ENCODE results near the gene PXMP2.

PXMP2 gene

DNA sequence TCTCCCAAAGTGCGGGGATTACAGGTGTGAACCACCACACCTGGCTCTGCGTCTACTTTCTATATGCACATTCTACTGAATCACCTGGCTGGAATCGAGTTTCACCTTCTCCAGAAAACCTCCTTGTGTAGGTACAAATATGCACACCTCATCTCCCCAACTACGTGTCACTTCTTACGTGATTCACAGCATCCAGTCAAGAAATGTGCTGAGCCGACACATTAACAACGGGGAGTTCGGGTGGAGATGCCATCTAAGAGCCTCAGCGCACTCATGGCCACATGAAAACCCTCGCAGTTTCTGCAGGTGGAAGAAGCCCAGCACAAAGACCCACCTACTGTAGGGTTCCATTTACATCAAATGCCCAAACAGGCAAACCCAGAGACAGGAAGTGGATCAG is 39.5 kb upstream of the PXMP2 start:
- Histone ChIP-seq H3K4me1 (ENCODE audit: low read depth, poor library complexity, severe bottlenecking) (no peaks in the 10 kb centered on the region), H3K9ac (no peak overlapping the region), H3K27me3 (ENCODE audit: insufficient read depth, low read depth) (no peaks in the 10 kb centered on the region), H3K4me3 (IDR thresholded peaks at IDR 0.05; ENCODE audit: insufficient read depth, low read depth, low read length) (no peak overlapping the region), H2AFZ (ENCODE audit: low read depth) (no peak overlapping the region), H3K27ac (no peak overlapping the region), H3K36me3 (ENCODE audit: insufficient read depth) (no peaks in the 10 kb centered on the region), H4K20me1 (ENCODE audit: insufficient read depth) (no peaks in the 10 kb centered on the region), H3K79me2 (ENCODE audit: insufficient read depth, low read depth) (no peaks in the 10 kb centered on the region), H3K4me2 (no peak overlapping the region)
- TF ChIP-seq, protein P1, sequence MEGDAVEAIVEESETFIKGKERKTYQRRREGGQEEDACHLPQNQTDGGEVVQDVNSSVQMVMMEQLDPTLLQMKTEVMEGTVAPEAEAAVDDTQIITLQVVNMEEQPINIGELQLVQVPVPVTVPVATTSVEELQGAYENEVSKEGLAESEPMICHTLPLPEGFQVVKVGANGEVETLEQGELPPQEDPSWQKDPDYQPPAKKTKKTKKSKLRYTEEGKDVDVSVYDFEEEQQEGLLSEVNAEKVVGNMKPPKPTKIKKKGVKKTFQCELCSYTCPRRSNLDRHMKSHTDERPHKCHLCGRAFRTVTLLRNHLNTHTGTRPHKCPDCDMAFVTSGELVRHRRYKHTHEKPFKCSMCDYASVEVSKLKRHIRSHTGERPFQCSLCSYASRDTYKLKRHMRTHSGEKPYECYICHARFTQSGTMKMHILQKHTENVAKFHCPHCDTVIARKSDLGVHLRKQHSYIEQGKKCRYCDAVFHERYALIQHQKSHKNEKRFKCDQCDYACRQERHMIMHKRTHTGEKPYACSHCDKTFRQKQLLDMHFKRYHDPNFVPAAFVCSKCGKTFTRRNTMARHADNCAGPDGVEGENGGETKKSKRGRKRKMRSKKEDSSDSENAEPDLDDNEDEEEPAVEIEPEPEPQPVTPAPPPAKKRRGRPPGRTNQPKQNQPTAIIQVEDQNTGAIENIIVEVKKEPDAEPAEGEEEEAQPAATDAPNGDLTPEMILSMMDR (conservative IDR thresholded peaks at IDR 0.05; ENCODE audit: low read depth, low read length) = no peak

DNA sequence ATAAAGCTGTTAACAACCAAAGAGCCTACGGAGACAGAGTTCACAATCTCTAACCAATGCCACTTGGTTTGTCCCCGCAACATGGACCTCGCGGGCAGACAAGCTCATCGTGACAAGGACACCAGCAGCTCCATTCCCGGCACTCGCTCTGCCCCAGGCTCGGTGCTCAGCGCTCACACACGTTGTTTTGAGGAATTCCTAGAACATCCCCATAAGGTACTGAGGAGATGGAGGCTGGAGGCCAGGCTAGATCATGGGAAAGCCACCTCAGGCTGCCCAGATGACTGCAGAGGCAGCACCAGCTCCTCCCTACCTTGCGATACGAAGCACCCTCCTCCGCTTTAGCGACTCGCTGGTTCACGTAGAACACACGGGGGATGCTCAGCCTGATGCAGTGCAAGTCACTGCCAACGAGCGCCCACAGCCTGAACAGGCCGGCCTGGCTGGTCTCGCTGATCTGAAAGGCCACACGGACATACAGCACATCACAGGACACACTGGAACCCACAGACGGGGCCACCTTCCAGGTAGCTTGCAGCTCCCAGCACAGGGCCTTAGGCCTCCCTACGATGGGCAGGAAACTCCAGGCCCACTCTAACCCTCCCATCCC is 38.7 kb upstream of the PXMP2 start:
- Histone ChIP-seq H3K4me3 (IDR thresholded peaks at IDR 0.05; ENCODE audit: insufficient read depth, low read depth, low read length) (no peak overlapping the region), H3K36me3 (ENCODE audit: insufficient read depth) (no peaks in the 10 kb centered on the region), H3K9ac (no peak overlapping the region), H4K20me1 (ENCODE audit: insufficient read depth) (no peaks in the 10 kb centered on the region), H3K79me2 (ENCODE audit: insufficient read depth, low read depth) (no peaks in the 10 kb centered on the region), H3K27me3 (ENCODE audit: insufficient read depth, low read depth) (no peaks in the 10 kb centered on the region), H3K4me1 (ENCODE audit: low read depth, poor library complexity, severe bottlenecking) (no peaks in the 10 kb centered on the region), H3K27ac (no peak overlapping the region), H2AFZ (ENCODE audit: low read depth) (no peak overlapping the region), H3K4me2 (no peak overlapping the region)
- TF ChIP-seq, protein P1 (conservative IDR thresholded peaks at IDR 0.05; ENCODE audit: low read depth, low read length) = no peak

DNA sequence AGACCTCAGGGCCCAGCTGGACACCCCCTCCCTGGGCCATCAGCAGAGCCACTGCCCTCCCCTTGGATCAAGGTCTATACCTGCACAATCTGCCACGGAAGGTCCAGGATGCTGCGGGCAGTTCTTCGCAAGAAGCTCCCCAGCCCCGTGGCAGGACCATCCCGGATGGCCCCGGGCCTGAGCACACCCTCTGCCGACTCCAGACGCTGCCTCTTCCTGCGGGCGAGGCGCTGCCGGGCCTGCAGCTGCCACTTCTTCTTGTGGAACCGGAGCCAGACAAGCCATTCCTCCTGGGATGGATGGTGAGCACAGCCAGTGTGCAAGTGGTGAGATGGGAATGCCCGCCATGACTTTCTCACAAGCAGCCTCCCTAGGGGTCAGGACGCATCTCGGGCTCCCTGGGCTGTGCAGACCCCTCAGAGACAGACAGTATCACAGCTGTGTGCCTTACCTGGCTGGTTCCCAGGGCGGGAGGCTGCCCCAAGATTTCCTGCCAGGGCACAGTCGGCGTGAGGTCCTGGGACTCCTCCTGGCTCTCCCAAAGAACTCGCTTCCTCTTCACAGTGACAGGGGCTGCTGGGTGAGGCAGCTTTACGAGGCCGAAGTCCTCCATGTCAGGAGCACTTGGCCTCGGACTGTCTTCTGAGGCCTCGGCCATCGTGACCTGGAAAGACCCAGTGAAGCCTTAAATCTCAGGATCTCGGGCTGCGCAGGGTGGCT is 38.0 kb upstream of the PXMP2 start:
- H3K9ac ChIP-seq = no peak overlapping the region
- no peaks in the 10 kb centered on the region for H3K27me3 ChIP-seq (ENCODE audit: insufficient read depth, low read depth)
- no peak overlapping the region for H3K4me2 ChIP-seq
- no peak overlapping the region for H3K4me3 ChIP-seq (IDR thresholded peaks at IDR 0.05; ENCODE audit: insufficient read depth, low read depth, low read length)
- no peaks in the 10 kb centered on the region for H3K4me1 ChIP-seq (ENCODE audit: low read depth, poor library complexity, severe bottlenecking)
- H4K20me1 ChIP-seq (ENCODE audit: insufficient read depth) = no peaks in the 10 kb centered on the region
- no peaks in the 10 kb centered on the region for H3K79me2 ChIP-seq (ENCODE audit: insufficient read depth, low read depth)
- no peak overlapping the region for H3K27ac ChIP-seq
- H3K36me3 ChIP-seq (ENCODE audit: insufficient read depth) = no peaks in the 10 kb centered on the region
- TF ChIP-seq, protein P1 (conservative IDR thresholded peaks at IDR 0.05; ENCODE audit: low read depth, low read length) = no peak
- no peak overlapping the region for H2AFZ ChIP-seq (ENCODE audit: low read depth)

DNA sequence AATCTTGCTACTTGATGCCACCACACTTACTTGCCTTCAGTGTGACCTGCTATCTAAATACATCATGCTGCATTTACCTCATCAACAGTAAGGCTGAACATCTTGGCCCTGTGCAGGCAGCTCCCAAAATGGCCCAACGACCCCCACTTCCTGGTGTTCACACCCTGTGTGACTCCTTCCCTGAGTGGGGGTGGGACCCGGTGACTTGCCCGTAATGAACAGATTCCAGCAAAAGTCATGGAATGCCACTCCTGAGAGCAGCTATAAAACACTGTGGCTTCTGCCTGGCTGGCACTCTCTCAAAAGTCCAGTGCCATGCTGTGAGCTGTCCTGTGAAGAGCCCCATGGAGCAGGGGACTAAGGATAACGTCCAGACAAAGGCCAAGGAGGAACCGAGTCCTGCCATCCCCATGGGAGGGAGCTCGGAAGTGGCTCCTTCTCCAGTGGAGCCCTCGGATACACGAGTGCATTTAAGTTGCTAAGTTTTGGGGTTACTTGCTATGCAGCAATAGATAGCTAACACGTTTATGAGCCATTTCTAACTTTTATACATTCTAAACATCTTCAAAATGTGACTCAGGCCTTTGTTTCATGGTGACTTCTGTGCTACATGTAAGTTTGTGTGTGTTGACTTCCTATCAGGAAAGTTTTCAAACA is 35.8 kb upstream of the PXMP2 start:
- Histone ChIP-seq H4K20me1 (ENCODE audit: insufficient read depth) (no peaks in the 10 kb centered on the region), H2AFZ (ENCODE audit: low read depth) (no peak overlapping the region), H3K27ac (no peak overlapping the region), H3K79me2 (ENCODE audit: insufficient read depth, low read depth) (no peaks in the 10 kb centered on the region), H3K4me3 (IDR thresholded peaks at IDR 0.05; ENCODE audit: insufficient read depth, low read depth, low read length) (no peak overlapping the region), H3K36me3 (ENCODE audit: insufficient read depth) (no peaks in the 10 kb centered on the region), H3K27me3 (ENCODE audit: insufficient read depth, low read depth) (no peaks in the 10 kb centered on the region), H3K9ac (no peak overlapping the region), H3K4me2 (no peak overlapping the region), H3K4me1 (ENCODE audit: low read depth, poor library complexity, severe bottlenecking) (no peaks in the 10 kb centered on the region)
- TF ChIP-seq, protein P1 (conservative IDR thresholded peaks at IDR 0.05; ENCODE audit: low read depth, low read length) = no peak

All from KMS-11 (cell line).